Effector memory CD4-positive, alpha-beta T cell (primary cell): ENCODE data around the gene IQGAP1.

Experiments
- DNase-seq, 3 donors: peaks; one replicate each; pipeline ENCODE4 v3.0.0-alpha.2; 2020
- H3K27ac ChIP-seq: 2 replicates; pipeline ENCODE4 v1.7.0; 2013; ENCODE audit warnings: mild to moderate bottlenecking, low read length, moderate library complexity; ENCODE audit not compliant: insufficient read depth, poor library complexity, severe bottlenecking
- H3K27me3 ChIP-seq: replicated peaks from 2 replicates; pipeline ENCODE4 v1.7.0; 2013; ENCODE audit warnings: mild to moderate bottlenecking, low read length; ENCODE audit not compliant: insufficient read depth, control insufficient read depth, poor library complexity, severe bottlenecking
- H3K36me3 ChIP-seq: 2 replicates; pipeline ENCODE4 v1.7.0; 2013; ENCODE audit warnings: mild to moderate bottlenecking, low read length, moderate library complexity; ENCODE audit not compliant: control insufficient read depth, insufficient read depth
- H3K4me1 ChIP-seq: 2 replicates; pipeline ENCODE4 v1.7.0; 2013; ENCODE audit warnings: low read length, mild to moderate bottlenecking; ENCODE audit not compliant: control insufficient read depth, insufficient read depth, poor library complexity, severe bottlenecking
- H3K4me3 ChIP-seq: 2 replicates; pipeline ENCODE4 v1.7.0; 2013; ENCODE audit warnings: low read length, low read depth, mild to moderate bottlenecking; ENCODE audit not compliant: insufficient read depth, poor library complexity, severe bottlenecking
- H3K9me3 ChIP-seq: 2 replicates; pipeline ENCODE4 v1.7.0; 2013; ENCODE audit warnings: mild to moderate bottlenecking, low read length, moderate library complexity; ENCODE audit not compliant: control insufficient read depth

IQGAP1 gene

DNA sequence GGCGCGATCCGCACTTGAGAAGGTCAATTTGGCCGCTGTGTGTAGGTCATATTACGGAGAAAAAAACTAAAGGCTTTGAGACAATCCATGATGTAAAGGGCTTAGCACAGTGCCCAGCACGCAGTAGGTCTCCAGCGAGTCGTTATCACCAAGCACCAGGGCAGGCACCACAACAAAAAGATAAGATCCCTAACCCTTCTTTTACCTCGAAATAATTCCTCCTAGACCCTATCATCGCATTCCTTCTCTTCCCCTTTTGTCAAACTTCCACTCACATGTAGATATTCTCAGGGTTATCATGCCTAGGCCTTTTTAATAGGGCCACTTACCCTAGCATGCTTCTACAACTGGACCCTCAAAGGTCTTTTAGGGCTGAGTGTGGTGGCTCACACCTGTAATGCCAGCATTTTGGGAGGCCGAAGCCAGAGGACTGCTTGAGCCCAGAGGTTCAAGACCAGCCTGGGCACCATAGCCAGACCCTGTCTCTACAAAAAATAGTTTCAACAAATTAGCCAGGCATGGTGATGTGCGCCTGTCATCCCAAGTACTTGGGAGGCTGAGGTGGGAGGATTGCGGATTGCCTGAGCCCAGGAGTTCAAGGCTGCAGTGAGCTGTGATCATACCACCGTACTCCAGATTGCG, 22.5 kb upstream of the IQGAP1 start:
- Histone ChIP-seq H3K4me1 (no peaks in the 10 kb centered on the region), H3K9me3 (no peaks in the 10 kb centered on the region), H3K27me3 (no peaks in the 10 kb centered on the region), H3K36me3 (no peaks in the 10 kb centered on the region), H3K4me3 (no peak overlapping the region), H3K27ac (no peak overlapping the region)
- no peak for DNase-seq

DNA sequence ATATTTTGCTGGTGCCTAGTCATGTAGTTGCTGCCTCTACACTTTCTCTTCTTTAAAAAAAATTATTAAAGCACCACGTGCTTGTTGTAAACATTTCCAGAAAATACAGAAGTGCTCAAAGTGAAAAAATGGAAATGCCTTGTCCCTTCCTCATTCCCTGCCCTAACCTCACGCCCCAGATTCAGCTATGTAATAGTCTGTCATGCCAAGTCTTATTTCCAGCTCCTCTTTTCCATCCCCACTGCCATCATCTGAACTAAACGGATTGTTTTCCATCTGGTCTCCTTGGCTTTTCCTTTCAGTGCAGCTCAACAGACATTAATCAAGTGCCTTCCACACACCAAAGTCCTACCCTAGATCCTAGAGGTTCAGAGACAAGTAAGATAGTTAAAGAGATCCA, 20.5 kb upstream of the IQGAP1 start:
- Histone ChIP-seq H3K9me3 (no peaks in the 10 kb centered on the region), H3K4me1 (no peaks in the 10 kb centered on the region), H3K27ac (no peak overlapping the region), H3K27me3 (no peaks in the 10 kb centered on the region), H3K4me3 (no peak overlapping the region), H3K36me3 (no peaks in the 10 kb centered on the region)
- no peak for DNase-seq

DNA sequence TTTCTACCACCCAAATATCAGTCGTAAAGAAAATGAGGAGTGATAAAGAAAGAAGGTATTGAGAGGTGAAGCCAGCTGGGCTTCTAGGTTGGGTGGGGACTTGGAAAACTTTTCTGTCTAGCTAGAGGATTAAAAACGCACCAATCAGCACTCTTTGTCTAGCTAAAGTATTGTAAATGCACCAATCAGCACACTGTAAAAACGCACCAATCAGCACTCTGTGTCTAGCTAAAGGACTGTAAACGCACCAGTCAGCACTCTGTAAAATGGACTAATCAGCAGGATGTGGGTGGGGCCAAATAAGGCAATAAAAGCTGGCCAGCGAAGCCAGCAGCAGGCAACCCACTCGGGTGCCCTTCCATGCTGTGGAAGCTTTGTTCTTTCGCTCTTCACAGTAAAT, 13.0 kb upstream of the IQGAP1 start:
- H3K27me3 ChIP-seq: no peaks in the 10 kb centered on the region
- no peak overlapping the region for H3K27ac ChIP-seq

DNA sequence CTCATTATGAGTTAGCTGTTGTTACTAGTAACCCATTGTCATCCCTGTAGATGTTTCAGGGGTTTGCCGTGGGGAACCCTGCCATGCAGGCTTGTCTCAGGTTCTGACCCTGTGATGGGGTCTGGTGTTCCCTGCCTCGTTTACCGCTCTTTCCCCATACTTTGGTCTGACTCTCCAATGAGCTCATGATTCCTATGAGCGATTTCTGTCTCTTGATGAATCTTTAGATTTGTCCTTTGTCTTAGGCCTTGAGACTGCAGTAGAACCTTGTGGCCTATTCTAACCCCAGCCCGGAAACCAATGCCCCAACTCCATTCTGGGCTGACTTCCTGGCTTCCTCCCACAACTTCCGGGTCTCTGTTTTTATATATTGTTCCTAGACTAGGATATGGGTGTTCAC, 11.3 kb upstream of the IQGAP1 start:
- no peaks in the 10 kb centered on the region for H3K36me3 ChIP-seq
- H3K4me3 ChIP-seq: peak overlapping the region; percentile 4
- peak overlapping the region; percentile 17 for H3K27ac ChIP-seq
- no peaks in the 10 kb centered on the region for H3K27me3 ChIP-seq
- peaks cover 5% of the 10 kb centered on the region for H3K9me3 ChIP-seq
- peak; percentile 63 to 64 (median 64) for DNase-seq
- H3K4me1 ChIP-seq: peaks cover 30% of the 10 kb centered on the region

More for the DNA sequence above, 13.0 kb upstream of the IQGAP1 start:
- peaks cover 30% of the 10 kb centered on the region for H3K4me1 ChIP-seq
- H3K9me3 ChIP-seq: peaks cover 5% of the 10 kb centered on the region
- H3K4me3 ChIP-seq: no peak overlapping the region
- DNase-seq: no peak
- no peaks in the 10 kb centered on the region for H3K36me3 ChIP-seq

DNA sequence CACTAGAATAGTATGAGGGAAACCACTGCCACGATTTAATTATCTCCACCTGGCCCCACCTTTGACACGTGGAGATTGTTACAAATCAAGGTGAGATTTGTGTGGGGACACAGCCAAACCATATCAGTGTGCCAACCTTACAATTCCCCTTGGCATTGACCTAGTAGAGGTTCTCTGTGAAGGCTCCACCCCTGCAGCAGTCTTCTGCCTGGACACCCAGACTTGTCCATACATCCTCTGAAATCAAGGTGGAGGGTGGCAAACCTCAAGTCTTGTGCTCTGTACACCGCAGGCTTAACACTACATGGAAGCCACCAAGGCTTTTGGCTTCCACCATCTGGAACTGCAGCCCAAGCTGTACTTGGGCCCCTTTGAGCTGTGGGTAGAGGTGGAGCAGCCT, 8.8 kb upstream of the IQGAP1 start:
- H3K27ac ChIP-seq: no peak overlapping the region
- no peaks in the 10 kb centered on the region for H3K27me3 ChIP-seq
- no peaks in the 10 kb centered on the region for H3K36me3 ChIP-seq
- peaks cover 30% of the 10 kb centered on the region for H3K4me1 ChIP-seq
- H3K9me3 ChIP-seq: peaks cover 5% of the 10 kb centered on the region
- no peak for DNase-seq
- no peak overlapping the region for H3K4me3 ChIP-seq

DNA sequence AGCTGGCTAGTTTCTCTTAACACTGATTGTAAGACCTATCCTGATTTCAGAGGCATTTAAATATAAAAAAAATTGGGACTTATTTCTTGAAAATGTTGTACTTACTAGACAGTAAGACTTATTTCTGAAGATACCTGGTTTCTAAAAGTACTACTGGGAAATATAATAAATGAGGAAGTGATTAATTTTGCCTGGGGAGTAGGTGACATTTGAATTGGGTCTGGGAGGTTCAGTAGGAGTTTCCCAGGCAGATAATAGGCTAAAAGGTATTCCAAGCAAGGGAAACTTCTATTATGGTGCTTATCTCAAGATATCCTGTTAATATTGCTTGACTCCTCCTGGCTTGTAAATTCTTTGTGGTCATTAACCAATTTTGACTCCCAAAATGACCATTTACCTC, 6.5 kb upstream of the IQGAP1 start:
- Histone ChIP-seq H3K27me3 (no peaks in the 10 kb centered on the region), H3K4me3 (no peak overlapping the region), H3K4me1 (peaks cover 21% of the 10 kb centered on the region), H3K27ac (no peak overlapping the region), H3K9me3 (peaks cover 5% of the 10 kb centered on the region), H3K36me3 (no peaks in the 10 kb centered on the region)
- no peak for DNase-seq

DNA sequence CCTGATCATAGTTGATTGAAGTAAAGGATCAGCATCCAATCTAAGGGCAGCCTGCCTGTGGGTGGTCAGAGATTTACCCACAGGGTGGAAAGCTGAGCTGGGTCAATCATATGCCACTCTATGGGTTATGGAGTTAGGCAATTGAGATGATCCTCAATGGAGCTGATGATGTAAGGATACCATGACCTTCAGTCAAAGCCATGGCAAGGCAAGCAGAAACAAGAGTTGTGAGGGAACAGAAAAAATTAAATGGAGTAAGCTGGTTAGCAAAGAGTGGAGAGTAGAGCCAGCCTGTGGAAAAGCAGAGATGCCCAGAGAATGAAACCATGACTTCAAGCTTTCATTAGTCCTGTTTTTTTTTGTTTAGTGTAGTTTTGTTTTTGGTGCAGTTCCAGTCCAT, 5.7 kb upstream of the IQGAP1 start:
- H3K9me3 ChIP-seq: peaks cover 5% of the 10 kb centered on the region
- H3K4me1 ChIP-seq: peaks cover 13% of the 10 kb centered on the region
- no peaks in the 10 kb centered on the region for H3K36me3 ChIP-seq
- H3K27ac ChIP-seq: no peak overlapping the region
- no peak for DNase-seq
- no peak overlapping the region for H3K4me3 ChIP-seq
- no peaks in the 10 kb centered on the region for H3K27me3 ChIP-seq

DNA sequence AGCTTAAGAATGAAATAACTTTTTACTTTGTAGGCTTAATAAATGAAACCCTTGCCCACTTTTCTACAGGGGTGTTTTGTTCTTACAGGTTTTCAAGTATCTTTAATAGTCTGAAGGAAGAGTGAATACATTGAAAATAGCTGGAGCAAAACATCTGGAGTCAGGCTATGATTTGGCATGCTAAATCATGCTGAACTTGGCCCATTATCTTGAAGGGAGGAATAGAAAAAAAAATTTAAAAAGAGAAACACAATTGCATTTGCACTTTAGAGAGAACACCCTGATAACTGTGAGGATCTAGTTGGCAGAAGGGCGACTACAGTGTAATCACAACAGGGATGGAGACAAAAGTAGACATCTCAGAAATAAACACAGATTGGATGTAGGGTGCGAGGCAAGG, 1.8 kb upstream of the IQGAP1 start:
- DNase-seq: no peak
- Histone ChIP-seq H3K4me1 (peaks cover 16% of the 10 kb centered on the region), H3K4me3 (no peak overlapping the region), H3K27me3 (no peaks in the 10 kb centered on the region), H3K9me3 (no peaks in the 10 kb centered on the region), H3K27ac (no peak overlapping the region), H3K36me3 (no peaks in the 10 kb centered on the region)

DNA sequence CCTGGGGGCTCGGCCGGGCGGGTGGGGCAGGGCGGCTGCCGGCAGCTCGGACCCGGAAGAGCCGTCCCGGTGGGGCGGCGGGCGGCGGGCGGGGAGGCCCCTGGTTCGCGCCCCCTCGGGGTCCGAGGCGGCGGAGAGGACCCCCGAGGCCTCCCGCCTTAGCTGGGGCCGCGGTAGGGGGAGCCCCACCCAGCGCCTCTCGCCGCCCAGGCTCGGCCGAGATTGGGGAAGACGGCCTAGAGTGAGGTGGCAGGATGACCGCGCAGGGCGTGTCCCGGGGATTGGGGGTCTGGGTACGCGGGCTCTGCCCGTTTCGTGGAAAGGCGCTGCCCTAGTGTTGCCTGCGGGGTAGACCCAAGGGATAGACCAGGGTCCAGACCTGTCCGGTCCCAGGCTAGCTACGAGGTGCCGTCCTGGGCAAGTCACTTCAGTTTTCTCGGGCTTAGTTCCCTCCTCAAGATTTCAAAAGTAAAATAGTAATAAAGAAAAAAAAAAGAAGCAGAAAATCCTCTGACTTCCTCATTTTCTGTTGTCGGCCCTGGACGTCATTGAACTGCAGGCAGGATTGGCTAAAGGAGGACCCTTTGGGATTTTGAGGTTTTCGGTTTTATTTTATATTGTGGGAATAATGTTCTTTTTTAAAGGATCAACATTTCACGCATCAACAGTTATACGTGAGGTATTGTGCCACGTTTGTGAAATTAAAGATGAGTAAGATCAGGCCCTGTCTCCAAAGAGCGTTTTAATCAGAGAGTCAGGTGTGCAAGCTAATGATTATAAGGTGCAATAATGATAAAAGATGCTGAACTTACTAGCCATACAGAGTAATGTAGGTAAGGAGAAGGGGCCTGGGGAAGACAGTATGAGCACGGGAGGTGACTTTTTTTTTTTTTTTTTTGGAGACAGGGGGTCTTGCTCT, 679 bp downstream of the IQGAP1 start:
- H3K4me3 ChIP-seq: peak overlapping the region; percentile 88
- H3K9me3 ChIP-seq: no peaks in the 10 kb centered on the region
- DNase-seq: peak; percentile 35 to 48 (median 35)
- H3K4me1 ChIP-seq: peaks cover 20% of the 10 kb centered on the region
- no peaks in the 10 kb centered on the region for H3K27me3 ChIP-seq
- peaks cover 4% of the 10 kb centered on the region for H3K36me3 ChIP-seq
- peak overlapping the region; percentile 84 for H3K27ac ChIP-seq

DNA sequence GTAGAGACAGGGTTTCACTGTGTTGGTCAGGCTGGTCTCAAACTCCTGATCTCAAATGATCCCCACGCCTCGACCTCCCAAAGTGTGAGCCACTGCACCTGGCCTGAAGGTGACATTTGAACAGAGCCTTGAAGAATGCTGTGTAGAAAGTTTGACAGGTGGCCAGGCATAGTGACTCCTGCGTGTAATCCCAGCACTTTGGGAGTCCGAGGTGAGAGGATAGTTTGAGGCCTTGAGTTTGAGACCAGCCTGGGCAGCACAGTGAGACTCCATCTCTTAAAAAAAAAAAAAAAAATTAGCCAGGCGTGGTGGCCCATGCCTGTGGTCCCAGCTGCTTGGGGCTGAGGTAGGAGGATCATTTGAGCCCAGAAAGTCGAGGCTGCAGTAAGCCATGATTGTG, 1.5 kb downstream of the IQGAP1 start:
- DNase-seq: no peak
- no peaks in the 10 kb centered on the region for H3K9me3 ChIP-seq
- H3K27me3 ChIP-seq: no peaks in the 10 kb centered on the region
- peak overlapping the region; percentile 88 for H3K4me3 ChIP-seq
- H3K36me3 ChIP-seq: peaks cover 4% of the 10 kb centered on the region
- no peak overlapping the region for H3K27ac ChIP-seq
- H3K4me1 ChIP-seq: peaks cover 21% of the 10 kb centered on the region
